Spleen (tissue), 7 donors: ENCODE data around the gene TREML2.

Source experiments
- POLR2A ChIP-seq, 3 donors: fragments of 450-650 bp; IDR thresholded peaks; one replicate each; pipeline ENCODE4 v1.5.1; 2017; ENCODE audit warnings: antibody characterized with exemption in 3 of 3, mild to moderate bottlenecking in 1 of 3
- TF ChIP-seq, protein P1 (sequence below), 11 experiments: fragments of 200-600 bp in 7 of 11; fragments of 450-650 bp in 4 of 11; sonication (generic) in 4 of 11; IDR thresholded peaks in 8 of 11; conservative IDR thresholded peaks in 3 of 11; 1 replicate in 7 of 11; 2 replicates in 4 of 11; pipeline versions ENCODE4 v1.4.0 to v1.8.0; 2016 to 2021; ENCODE audit warnings: antibody characterized with exemption in 11 of 11, inconsistent platforms in 4 of 11, mild to moderate bottlenecking in 1 of 11
- donor health status: DM: no; HTN: no; CAD: no; lungs with moderate emphysema.
- donor health status: DM: no; HTN: no; CAD: no.
- donor health status: DM: no; HTN: no; CAD: no.

DNA sequence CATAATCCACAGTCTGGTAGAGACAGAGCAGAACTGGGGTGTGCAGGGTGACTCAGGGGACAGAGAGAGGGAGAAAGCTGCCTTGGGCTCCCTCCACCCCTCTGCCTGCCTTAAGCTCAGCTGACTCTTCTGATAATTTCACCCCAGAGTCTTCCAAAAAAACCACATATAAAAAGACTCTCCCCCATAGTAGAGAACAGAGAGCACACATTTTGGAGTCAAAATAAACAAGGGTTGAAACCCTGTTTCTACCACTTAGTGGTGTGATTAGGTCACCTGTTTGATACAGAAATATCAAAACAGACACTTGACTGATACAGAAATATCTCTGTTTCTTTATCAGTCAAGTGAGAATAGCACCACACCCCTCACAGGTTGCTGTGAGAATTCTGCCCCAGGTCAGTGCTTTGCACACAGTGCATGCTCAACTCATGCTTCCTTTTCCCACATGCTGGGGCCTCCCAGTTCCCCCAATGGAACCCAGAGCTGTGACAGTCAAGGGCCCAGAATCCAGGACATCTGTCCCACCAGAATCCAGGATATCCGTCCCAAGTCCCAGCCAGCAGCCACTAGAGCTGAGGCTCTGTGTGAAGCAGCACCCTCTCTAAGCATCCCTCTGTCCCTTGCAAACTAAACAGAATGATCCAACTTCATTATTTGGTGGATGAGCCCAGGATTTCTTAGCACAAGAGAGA lies 1.2 kb downstream of the TREML2 start:
- no peak for TF ChIP-seq POLR2A (IDR thresholded peaks at IDR 0.05)
- TF ChIP-seq, protein P1, sequence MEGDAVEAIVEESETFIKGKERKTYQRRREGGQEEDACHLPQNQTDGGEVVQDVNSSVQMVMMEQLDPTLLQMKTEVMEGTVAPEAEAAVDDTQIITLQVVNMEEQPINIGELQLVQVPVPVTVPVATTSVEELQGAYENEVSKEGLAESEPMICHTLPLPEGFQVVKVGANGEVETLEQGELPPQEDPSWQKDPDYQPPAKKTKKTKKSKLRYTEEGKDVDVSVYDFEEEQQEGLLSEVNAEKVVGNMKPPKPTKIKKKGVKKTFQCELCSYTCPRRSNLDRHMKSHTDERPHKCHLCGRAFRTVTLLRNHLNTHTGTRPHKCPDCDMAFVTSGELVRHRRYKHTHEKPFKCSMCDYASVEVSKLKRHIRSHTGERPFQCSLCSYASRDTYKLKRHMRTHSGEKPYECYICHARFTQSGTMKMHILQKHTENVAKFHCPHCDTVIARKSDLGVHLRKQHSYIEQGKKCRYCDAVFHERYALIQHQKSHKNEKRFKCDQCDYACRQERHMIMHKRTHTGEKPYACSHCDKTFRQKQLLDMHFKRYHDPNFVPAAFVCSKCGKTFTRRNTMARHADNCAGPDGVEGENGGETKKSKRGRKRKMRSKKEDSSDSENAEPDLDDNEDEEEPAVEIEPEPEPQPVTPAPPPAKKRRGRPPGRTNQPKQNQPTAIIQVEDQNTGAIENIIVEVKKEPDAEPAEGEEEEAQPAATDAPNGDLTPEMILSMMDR (IDR thresholded peaks at IDR 0.05 in 8 of 11, conservative IDR thresholded peaks at IDR 0.05 in 3 of 11): no peak
